H1 (cell line): ENCODE results near the gene GPA33. TPM values are rescaled to one million over a fixed set of nuclear protein-coding genes. Genes with fewer than 3 reads are reported as not detected.

Experiments
- polyA plus RNA-seq, 7 experiments: library from polyadenylated mRNA; depleted of rRNA in 3 of 7; stranded (reverse) in 5 of 7; unstranded in 2 of 7; fragments of >200 nt in 5 of 7; fragments of 200-250 nt in 2 of 7; gene quantifications; 1 replicate in 5 of 7; 2 replicates in 1 of 7; 4 replicates in 1 of 7; pipeline versions ENCODE4 v1.2.1 to v1.2.3, GENCODE V29; 2011 to 2013; ENCODE audit warnings: missing spikeins in 2 of 7, mixed read lengths in 2 of 7
- total RNA-seq: library from RNA; stranded (reverse); fragmentation: NEBNext Ultra II Directional; extraction: Animal tissue kit (Norgen Biotek cat#: 25700); gene quantifications from 2 replicates; pipeline ENCODE4 v1.2.1, GENCODE V29; 2021
- TF ChIP-seq, protein P1 (sequence below): fragments of 300-600 bp; sonication (generic); IDR thresholded peaks from 2 replicates; pipeline ENCODE4 v1.7.1; 2012; ENCODE audit warnings: low read length, moderate library complexity, mild to moderate bottlenecking, inconsistent platforms; ENCODE audit not compliant: insufficient replicate concordance

The GPA33 gene
- total and polyA plus RNA-seq, 2 of the 8 experiments (the other 6 are each of a cell fraction or from before 2014, with no cell fraction given): 0.19 to 0.67 TPM

DNA sequence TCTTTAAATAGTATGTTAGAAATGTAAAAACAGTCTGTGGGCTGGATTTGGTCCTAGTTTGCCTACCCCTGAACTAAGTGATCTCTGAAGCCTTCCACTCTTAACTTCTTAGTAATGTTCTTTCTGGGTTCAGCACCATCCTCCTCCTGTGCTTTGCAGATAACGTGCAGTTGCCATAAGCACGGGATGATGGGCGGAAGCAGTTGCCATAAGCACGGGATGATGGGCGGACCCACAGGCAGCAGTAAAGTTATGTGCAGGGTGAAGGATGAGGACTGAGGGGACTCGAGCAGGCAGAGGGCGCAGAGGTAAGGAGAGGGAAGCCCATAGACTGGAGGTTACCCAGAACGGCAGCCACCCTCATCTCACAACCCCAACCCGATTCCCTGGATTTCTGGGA, 25.6 kb downstream of the GPA33 start (continued):
- TF ChIP-seq, protein P1, sequence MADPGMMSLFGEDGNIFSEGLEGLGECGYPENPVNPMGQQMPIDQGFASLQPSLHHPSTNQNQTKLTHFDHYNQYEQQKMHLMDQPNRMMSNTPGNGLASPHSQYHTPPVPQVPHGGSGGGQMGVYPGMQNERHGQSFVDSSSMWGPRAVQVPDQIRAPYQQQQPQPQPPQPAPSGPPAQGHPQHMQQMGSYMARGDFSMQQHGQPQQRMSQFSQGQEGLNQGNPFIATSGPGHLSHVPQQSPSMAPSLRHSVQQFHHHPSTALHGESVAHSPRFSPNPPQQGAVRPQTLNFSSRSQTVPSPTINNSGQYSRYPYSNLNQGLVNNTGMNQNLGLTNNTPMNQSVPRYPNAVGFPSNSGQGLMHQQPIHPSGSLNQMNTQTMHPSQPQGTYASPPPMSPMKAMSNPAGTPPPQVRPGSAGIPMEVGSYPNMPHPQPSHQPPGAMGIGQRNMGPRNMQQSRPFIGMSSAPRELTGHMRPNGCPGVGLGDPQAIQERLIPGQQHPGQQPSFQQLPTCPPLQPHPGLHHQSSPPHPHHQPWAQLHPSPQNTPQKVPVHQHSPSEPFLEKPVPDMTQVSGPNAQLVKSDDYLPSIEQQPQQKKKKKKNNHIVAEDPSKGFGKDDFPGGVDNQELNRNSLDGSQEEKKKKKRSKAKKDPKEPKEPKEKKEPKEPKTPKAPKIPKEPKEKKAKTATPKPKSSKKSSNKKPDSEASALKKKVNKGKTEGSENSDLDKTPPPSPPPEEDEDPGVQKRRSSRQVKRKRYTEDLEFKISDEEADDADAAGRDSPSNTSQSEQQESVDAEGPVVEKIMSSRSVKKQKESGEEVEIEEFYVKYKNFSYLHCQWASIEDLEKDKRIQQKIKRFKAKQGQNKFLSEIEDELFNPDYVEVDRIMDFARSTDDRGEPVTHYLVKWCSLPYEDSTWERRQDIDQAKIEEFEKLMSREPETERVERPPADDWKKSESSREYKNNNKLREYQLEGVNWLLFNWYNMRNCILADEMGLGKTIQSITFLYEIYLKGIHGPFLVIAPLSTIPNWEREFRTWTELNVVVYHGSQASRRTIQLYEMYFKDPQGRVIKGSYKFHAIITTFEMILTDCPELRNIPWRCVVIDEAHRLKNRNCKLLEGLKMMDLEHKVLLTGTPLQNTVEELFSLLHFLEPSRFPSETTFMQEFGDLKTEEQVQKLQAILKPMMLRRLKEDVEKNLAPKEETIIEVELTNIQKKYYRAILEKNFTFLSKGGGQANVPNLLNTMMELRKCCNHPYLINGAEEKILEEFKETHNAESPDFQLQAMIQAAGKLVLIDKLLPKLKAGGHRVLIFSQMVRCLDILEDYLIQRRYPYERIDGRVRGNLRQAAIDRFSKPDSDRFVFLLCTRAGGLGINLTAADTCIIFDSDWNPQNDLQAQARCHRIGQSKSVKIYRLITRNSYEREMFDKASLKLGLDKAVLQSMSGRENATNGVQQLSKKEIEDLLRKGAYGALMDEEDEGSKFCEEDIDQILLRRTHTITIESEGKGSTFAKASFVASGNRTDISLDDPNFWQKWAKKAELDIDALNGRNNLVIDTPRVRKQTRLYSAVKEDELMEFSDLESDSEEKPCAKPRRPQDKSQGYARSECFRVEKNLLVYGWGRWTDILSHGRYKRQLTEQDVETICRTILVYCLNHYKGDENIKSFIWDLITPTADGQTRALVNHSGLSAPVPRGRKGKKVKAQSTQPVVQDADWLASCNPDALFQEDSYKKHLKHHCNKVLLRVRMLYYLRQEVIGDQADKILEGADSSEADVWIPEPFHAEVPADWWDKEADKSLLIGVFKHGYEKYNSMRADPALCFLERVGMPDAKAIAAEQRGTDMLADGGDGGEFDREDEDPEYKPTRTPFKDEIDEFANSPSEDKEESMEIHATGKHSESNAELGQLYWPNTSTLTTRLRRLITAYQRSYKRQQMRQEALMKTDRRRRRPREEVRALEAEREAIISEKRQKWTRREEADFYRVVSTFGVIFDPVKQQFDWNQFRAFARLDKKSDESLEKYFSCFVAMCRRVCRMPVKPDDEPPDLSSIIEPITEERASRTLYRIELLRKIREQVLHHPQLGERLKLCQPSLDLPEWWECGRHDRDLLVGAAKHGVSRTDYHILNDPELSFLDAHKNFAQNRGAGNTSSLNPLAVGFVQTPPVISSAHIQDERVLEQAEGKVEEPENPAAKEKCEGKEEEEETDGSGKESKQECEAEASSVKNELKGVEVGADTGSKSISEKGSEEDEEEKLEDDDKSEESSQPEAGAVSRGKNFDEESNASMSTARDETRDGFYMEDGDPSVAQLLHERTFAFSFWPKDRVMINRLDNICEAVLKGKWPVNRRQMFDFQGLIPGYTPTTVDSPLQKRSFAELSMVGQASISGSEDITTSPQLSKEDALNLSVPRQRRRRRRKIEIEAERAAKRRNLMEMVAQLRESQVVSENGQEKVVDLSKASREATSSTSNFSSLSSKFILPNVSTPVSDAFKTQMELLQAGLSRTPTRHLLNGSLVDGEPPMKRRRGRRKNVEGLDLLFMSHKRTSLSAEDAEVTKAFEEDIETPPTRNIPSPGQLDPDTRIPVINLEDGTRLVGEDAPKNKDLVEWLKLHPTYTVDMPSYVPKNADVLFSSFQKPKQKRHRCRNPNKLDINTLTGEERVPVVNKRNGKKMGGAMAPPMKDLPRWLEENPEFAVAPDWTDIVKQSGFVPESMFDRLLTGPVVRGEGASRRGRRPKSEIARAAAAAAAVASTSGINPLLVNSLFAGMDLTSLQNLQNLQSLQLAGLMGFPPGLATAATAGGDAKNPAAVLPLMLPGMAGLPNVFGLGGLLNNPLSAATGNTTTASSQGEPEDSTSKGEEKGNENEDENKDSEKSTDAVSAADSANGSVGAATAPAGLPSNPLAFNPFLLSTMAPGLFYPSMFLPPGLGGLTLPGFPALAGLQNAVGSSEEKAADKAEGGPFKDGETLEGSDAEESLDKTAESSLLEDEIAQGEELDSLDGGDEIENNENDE: no peak
- TF ChIP-seq, all 59 proteins: peak for 0
